ENCODE results near the gene STAG3. TPM values are rescaled to one million over a fixed set of nuclear protein-coding genes. Genes with fewer than 3 reads are reported as not detected.
"Not testable (repeated sequence)": the region's sequence is repeated elsewhere in the genome, so short reads cannot be mapped to it uniquely, and the experiment has no call there.

Gene STAG3
- total RNA-seq, 1 experiment from 2014 or later, result 1.3 TPM

DNA sequence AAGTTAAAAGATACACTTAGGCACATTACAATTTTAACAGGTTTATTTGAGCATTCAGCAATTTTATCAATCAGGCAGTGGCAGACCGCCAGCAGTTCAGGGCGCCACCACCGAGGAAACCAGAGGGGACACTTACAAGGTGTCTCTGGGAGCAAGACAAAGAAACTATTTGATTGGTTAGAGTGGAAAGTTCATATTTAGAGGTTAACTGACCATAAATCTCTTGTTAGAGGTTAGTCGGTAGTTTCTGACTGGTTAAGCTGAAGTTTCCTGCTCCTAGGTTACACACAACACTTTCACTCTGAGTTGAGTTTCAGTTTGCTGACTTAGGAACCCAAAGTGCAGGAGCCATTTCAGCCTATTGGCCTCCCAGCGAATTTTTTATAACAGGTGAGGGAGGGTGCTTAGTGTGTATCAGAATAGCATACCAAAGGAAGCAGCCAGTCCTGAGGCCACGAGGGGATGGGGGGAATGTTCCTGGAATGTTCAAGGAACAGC, 31.2 kb downstream of the STAG3 start:
- no peaks in the 10 kb centered on the region for H3K27me3 ChIP-seq
- H3K27ac ChIP-seq, result no peak overlapping the region
- 0 out of 2 replicates have a peak, but pooled peaks cover 2% of the 10 kb centered on the region for H3K9me3 ChIP-seq (replicated peaks)
- H3K4me1 ChIP-seq, result peaks cover 8% of the 10 kb centered on the region
- H3K4me3 ChIP-seq, result no peak overlapping the region
- no peak for DNase-seq
- H3K36me3 ChIP-seq, result no peaks in the 10 kb centered on the region

DNA sequence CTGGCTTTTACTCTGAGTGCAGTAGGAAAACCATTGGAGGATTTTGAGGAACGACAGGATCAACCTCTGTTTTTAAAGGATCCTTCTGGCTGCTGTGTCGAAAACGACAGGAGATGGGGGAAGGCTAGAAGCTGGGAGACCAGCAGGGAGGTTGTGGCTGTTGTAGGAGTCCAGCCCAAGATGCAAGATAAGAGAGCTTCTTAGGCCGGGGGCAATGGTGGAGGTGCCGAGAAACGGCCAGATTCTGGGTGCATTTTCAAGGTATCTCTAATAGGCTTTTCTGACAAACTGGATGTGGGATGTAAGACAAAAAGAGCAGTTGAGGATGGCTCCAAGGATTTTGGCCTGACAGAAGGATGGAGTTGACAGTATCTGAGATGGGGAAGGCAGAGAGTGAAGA, 31.8 kb downstream of the STAG3 start:
- no peak overlapping the region for H3K27ac ChIP-seq
- H3K4me1 ChIP-seq, result peaks cover 8% of the 10 kb centered on the region
- 0 out of 2 replicates have a peak, but pooled peaks cover 2% of the 10 kb centered on the region for H3K9me3 ChIP-seq (replicated peaks)
- H3K27me3 ChIP-seq, result no peaks in the 10 kb centered on the region
- H3K36me3 ChIP-seq, result no peaks in the 10 kb centered on the region
- DNase-seq, result no peak
- no peak overlapping the region for H3K4me3 ChIP-seq

DNA sequence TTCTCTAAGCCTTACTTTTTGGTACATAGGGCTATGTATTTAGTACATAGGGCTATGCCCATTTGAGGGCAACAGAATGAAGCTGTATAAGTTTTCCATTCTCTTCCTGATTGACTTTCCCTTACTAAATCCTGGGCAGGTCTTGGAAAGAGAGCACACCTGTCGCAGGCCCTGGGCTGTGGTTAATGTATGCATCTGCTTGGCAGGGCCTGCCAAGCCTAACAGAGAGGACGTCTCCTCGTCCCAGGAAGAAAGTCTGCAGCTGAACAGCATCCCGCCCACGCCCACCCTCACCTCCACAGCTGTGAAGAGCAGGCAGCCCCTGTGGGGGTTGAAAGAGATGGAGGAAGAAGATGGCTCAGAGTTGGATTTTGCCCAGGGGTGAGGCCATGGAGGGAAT, 33.1 kb downstream of the STAG3 start:
- Histone ChIP-seq H3K4me3 (no peak overlapping the region), H3K36me3 (no peaks in the 10 kb centered on the region), H3K4me1 (peaks cover 8% of the 10 kb centered on the region), H3K27ac (no peak overlapping the region), H3K9me3 (replicated peaks) (0 out of 2 replicates have a peak, but pooled peaks cover 2% of the 10 kb centered on the region), H3K27me3 (no peaks in the 10 kb centered on the region)
- peak in 1 of 2 experiments; percentile 38 for DNase-seq

DNA sequence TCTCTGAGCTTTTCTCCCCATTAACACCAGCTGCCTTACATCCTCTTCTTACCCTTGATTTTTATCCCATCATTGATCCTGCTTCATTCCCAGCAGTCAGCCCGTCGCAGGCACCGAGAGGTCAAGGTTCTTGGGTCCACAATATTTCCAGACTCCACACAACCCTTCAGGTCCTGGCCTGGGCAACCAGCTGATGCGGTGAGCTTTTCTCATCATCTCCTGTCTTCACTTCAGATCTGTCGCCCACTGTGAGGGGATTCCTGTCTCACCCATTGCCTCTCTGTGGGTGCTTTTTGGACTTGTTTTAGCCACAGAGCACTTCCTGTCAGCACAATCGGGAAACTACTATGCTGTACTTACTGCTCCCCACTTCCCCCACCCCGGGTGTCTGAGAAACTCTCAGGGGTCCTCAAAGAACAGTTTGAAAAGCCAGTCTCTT, 33.6 kb downstream of the STAG3 start:
- no peak for DNase-seq
- Histone ChIP-seq H3K4me1 (peaks cover 8% of the 10 kb centered on the region), H3K36me3 (no peaks in the 10 kb centered on the region), H3K4me3 (no peak overlapping the region), H3K9me3 (replicated peaks) (0 out of 2 replicates have a peak, but pooled peaks cover 2% of the 10 kb centered on the region), H3K27me3 (no peaks in the 10 kb centered on the region), H3K27ac (no peak overlapping the region)

DNA sequence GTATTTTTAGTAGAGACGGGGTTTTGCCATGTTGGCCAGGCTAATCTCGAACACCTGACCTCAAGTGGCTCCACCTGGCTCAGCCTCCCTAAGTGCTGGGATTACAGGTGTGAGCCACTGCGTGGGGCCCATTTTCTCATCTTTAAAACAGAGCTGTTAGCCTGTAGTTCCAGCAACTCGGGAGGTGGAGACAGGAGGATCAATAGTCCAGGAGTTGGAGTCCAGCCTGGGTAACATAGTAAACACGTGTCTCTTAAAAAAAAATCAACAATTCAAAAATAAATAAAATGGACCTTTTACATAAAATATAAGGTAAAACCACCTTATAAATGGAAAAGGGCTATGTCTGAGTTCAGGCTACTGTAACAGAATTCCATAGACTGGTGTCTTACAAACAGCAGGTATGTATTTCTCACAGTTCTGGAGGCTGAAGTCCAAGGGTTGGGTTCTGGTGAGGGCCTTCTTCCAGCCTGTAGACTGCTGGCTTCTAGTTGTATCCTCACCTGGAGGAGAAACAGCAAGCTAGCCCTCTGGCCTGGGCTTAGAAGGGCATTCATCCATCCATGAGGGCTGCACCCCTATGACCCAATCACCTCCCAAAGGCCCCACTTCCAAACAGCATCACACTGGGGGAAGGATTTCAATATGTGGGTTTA, 35.0 kb downstream of the STAG3 start:
- Histone ChIP-seq H3K9me3 (replicated peaks) (no peaks in the 10 kb centered on the region), H3K36me3 (no peaks in the 10 kb centered on the region), H3K4me1 (peaks cover 8% of the 10 kb centered on the region), H3K4me3 (no peak overlapping the region), H3K27me3 (no peaks in the 10 kb centered on the region), H3K27ac (no peak overlapping the region)
- DNase-seq, result no peak

DNA sequence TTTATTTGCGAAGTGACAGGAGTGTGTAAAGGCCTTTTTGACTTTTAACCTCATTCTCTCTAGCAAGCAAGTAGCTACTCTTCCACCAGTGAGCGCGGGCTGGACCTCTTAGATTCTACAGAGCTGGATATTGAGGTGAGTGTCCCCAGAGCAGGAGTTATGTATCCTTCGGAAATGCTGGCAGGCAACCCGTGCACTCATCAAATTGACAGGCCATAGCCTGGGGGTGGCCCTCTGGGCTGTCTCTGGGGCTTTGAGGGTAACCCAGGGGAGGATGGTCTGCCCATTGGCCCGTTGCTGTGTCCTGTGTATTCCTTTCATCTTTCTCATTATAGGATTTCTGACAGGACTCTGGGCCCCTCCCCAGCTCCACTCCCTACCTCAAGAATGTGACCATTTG, 36.0 kb downstream of the STAG3 start:
- H3K4me3 ChIP-seq, result no peak overlapping the region
- no peaks in the 10 kb centered on the region for H3K9me3 ChIP-seq (replicated peaks)
- no peaks in the 10 kb centered on the region for H3K36me3 ChIP-seq
- H3K27me3 ChIP-seq, result no peaks in the 10 kb centered on the region
- no peak for DNase-seq
- H3K4me1 ChIP-seq, result peaks cover 8% of the 10 kb centered on the region
- no peak overlapping the region for H3K27ac ChIP-seq

DNA sequence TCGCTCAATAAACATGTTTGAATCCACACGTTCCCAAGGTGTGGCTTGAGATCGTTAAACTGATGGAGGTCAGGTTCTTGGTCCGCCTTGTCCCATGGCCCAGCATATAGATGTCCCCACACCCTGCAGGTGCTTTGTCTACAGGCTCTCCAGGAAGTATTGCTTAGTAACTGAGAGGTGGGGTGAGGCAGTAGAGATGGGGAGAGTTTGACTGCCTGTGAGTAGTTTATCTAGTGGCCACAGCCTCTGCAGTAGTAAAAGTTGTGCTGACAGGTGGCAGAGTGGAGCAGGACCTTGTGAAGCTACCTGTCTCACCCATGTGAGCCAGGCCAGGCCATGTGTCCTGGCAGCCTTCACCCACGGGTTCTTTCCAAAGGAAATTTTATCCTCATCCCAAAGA, 36.6 kb downstream of the STAG3 start:
- not testable (repeated sequence) for DNase-seq; H3K36me3 ChIP-seq; H3K9me3 ChIP-seq (replicated peaks); H3K4me1 ChIP-seq; H3K27me3 ChIP-seq; H3K4me3 ChIP-seq; H3K27ac ChIP-seq

DNA sequence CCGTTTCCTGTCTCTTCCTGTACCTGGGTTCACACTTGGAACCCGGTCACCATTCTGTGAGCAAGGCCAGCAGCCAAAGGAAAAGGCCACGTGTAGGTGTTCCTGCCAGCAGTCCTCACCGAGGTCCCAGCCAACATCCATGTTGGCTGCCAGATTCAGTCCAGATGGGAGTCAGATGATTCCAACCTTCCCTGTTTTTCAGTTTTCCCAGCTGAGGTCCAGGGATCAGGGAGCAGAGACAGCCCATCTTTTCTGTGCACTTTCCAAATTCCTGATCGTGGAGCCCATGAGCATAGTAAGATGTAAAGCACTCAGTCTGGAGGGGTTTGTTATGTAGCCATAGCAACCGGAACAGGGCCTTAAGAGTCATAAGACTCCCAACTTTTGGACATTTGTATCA, 38.2 kb downstream of the STAG3 start:
- Histone ChIP-seq H3K9me3 (replicated peaks) (no peaks in the 10 kb centered on the region), H3K36me3 (no peaks in the 10 kb centered on the region), H3K27ac (no peak overlapping the region), H3K27me3 (no peaks in the 10 kb centered on the region), H3K4me3 (no peak overlapping the region), H3K4me1 (no peaks in the 10 kb centered on the region; the same call in 1 of the 2 replicates)
- no peak for DNase-seq

DNA sequence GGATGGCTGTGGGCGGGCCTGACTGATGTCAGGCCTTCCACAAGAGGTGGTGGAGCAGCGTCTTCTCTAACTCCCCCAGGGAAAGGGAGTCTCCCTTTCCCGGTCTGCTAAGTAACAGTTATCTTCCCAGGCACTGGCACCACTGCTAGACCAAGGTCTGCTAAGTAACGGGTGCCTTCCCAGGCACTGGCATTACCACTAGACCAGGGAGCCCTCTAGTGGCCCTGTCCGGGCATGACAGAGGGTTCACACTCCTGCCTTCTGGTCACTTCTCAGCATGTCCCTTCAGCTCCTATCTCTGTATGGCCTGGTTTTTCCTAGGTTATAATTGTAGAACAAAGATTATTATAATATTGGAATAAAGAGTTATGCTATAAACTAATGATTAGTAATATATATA, 40.2 kb downstream of the STAG3 start:
- not testable (repeated sequence) for H3K27me3 ChIP-seq; H3K36me3 ChIP-seq; H3K4me1 ChIP-seq; H3K27ac ChIP-seq; H3K4me3 ChIP-seq; H3K9me3 ChIP-seq (replicated peaks)
- peak in 1 of 2 experiments; percentile 82 for DNase-seq

DNA sequence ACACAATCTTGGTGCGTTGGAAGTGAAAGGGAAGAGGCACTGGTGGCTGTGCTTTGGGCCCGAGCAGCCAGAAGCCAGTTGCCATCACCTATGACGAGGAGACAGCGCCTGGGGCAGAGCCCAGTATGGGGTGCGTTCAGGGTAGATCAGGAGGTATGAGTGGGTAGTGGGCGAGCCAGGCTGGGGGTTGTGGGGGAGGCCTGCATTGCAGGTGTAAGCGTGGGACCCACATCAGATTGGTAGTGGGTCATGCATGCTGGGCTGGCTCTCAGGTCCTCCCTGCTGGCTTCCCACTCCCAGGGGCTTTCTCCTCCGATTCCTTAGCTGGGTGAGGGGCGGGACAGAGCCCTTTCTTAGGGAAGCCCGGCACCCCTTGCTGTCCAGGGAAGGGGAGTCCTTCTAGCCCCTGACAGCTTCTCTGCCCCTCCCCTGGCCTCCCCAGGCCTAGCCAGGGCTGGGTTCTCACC, 41.6 kb downstream of the STAG3 start:
- no peaks in the 10 kb centered on the region for H3K27me3 ChIP-seq
- no peaks in the 10 kb centered on the region for H3K9me3 ChIP-seq (replicated peaks)
- no peak overlapping the region for H3K27ac ChIP-seq
- no peak for DNase-seq
- H3K4me1 ChIP-seq, result no peaks in the 10 kb centered on the region
- no peaks in the 10 kb centered on the region for H3K36me3 ChIP-seq
- no peak overlapping the region for H3K4me3 ChIP-seq

DNA sequence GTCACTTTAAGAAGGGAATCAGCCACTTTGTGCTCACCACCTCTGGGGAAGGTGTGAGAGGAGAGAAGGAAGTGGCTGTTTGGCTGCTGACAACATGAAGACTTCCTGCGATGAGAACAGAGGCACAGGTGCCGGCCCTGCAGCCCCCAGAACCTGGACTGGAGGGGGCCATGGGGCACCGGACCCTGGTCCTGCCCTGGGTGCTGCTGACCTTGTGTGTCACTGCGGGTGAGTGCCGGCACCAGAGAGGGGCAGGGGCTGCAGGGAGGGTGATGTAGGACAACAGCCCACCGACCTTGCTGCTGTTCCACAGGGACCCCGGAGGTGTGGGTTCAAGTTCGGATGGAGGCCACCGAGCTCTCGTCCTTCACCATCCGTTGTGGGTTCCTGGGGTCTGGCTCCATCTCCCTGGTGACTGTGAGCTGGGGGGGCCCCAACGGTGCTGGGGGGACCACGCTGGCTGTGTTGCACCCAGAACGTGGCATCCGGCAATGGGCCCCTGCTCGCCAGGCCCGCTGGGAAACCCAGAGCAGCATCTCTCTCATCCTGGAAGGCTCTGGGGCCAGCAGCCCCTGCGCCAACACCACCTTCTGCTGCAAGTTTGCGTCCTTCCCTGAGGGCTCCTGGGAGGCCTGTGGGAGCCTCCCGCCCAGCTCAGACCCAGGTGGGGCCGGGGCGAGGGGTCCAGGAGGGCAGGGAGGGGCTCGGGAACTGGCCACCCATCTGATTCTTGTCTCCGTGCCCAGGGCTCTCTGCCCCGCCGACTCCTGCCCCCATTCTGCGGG, 42.3 kb downstream of the STAG3 start, which contains the start of gene PVRIG:
PVRIG (plus strand) TSS at position 149 of the 785 bp plus-strand sequence; CDS start at position 171, 22 bp downstream.
- not testable (repeated sequence) for H3K9me3 ChIP-seq (replicated peaks); H3K4me1 ChIP-seq; H3K36me3 ChIP-seq; H3K27me3 ChIP-seq; H3K4me3 ChIP-seq; DNase-seq; H3K27ac ChIP-seq

DNA sequence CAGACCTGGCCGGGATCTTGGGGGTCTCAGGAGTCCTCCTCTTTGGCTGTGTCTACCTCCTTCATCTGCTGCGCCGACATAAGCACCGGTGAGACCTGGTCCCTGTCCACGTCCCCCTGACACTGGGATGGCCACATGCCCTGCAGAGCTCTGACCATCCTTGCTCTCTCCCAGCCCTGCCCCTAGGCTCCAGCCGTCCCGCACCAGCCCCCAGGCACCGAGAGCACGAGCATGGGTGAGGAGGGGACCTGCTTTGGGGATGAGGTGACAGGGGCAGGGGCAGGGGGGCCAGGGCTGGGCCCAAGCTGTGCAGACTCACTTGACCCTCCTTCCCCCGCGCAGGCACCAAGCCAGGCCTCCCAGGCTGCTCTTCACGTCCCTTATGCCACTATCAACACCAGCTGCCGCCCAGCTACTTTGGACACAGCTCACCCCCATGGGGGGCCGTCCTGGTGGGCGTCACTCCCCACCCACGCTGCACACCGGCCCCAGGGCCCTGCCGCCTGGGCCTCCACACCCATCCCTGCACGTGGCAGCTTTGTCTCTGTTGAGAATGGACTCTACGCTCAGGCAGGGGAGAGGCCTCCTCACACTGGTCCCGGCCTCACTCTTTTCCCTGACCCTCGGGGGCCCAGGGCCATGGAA, 43.0 kb downstream of the STAG3 start:
- no peaks in the 10 kb centered on the region for H3K36me3 ChIP-seq
- no peak for DNase-seq
- H3K9me3 ChIP-seq (replicated peaks), result no peaks in the 10 kb centered on the region
- H3K4me1 ChIP-seq, result no peaks in the 10 kb centered on the region
- H3K4me3 ChIP-seq, result no peak overlapping the region
- H3K27me3 ChIP-seq, result no peaks in the 10 kb centered on the region
- no peak overlapping the region for H3K27ac ChIP-seq

DNA sequence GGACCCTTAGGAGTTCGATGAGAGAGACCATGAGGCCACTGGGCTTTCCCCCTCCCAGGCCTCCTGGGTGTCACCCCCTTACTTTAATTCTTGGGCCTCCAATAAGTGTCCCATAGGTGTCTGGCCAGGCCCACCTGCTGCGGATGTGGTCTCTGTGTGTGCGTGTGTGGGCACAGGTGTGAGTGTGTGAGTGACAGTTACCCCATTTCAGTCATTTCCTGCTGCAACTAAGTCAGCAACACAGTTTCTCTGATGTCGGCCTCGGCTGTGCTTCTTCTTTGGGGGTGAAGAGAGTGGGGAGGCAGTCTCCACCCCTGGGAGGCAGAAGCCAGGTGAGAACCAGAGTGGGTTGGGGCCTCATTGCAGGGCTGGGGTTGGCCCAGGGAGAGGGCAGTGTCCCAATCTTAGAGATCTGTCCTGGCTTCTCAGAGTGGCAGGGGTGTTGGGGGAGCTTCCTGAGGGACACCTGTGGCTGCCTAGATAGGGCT, 43.6 kb downstream of the STAG3 start:
- no peak overlapping the region for H3K4me3 ChIP-seq
- H3K27me3 ChIP-seq, result no peaks in the 10 kb centered on the region
- no peaks in the 10 kb centered on the region for H3K4me1 ChIP-seq
- DNase-seq, result no peak
- no peaks in the 10 kb centered on the region for H3K9me3 ChIP-seq (replicated peaks)
- no peak overlapping the region for H3K27ac ChIP-seq
- H3K36me3 ChIP-seq, result no peaks in the 10 kb centered on the region

DNA sequence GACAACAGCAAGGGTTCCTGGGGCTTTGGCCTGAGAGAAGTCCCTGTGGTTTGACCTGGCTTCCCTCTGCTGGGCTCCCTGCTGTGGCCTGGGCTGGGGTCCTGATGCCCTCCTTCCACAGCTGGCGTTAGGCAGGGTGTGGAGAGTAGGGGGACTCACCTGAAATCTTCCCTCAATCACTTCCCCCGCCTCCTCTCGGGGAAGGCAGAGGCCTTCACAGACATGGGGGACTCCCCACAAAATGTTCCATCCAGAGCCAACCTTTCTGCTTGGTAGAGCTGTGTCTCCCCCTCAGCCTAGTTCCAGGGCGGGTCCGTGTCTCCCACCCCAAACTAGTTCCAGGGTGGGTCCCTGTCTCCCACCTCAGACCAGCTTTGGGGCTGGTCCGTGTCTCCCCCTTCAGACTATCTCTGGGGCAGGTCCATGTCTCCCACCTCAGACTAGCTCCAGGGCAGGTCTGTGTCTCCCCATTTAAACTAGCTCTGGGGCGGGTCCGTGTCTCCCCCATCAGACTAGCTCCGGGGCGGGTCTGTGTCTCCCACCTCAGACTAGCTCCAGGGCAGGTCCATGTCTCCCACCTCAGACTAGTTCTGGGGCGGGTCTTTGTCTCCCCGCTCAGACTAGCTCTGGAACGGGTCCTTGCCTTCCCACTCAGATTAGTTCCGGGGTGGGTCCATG, 44.2 kb downstream of the STAG3 start:
- Histone ChIP-seq H3K4me1 (no peaks in the 10 kb centered on the region), H3K27ac (no peak overlapping the region), H3K9me3 (replicated peaks) (no peaks in the 10 kb centered on the region), H3K4me3 (no peak overlapping the region), H3K27me3 (no peaks in the 10 kb centered on the region), H3K36me3 (no peaks in the 10 kb centered on the region)
- DNase-seq, result no peak
